GM12878 (cell line): Measurements from ENCODE around the gene PHF23. TPM values are rescaled to one million over a fixed set of nuclear protein-coding genes. Genes with fewer than 3 reads are reported as not detected.

ENCODE experiments used
- ATAC-seq: fragments of 200-7000 bp; cut with Tn5 transposase; 3 replicates; pipeline ENCODE4 v1.9.1; 2020; ENCODE audit warnings: mild to moderate bottlenecking, moderate library complexity
- BruUV-seq: library from RNA; stranded (reverse); fragments of 400-500 nt; replicated peaks from 2 replicates; lab custom pipeline; 2021; lab: Mats Ljungman, UMichigan
- CTCF ChIA-PET: fragments of 300-600 bp; sonication (Branson Sonifier 250); formaldehyde crosslinking; extraction: SDS; loops from one replicate; lab custom pipeline; 2021; ENCODE audit warnings: inconsistent platforms; lab: Yijun Ruan, JAX
- POLR2A ChIA-PET: fragments of 350-600 bp; formaldehyde crosslinking; extraction: SDS; loops from one replicate; lab custom pipeline; 2021; ENCODE audit warnings: inconsistent platforms; lab: Charles Lee
- RAD21 ChIA-PET: fragments of 300-600 bp; sonication (Branson Sonifier 250); formaldehyde crosslinking; loops from one replicate; lab custom pipeline; 2023; ENCODE audit warnings: antibody characterized with exemption; ENCODE audit not compliant: unreplicated experiment; lab: Charles Lee
- SMC1A ChIA-PET: fragments of 300-600 bp; sonication (Branson Sonifier 250); formaldehyde crosslinking; loops from one replicate; lab custom pipeline; 2023; ENCODE audit not compliant: unreplicated experiment, uncharacterized antibody; lab: Charles Lee
- DNase-seq: peaks from one replicate; pipeline ENCODE4 v3.0.0-alpha.2; 2011; ENCODE audit warnings: low read depth, low spot score
- FAIRE-seq: peaks from 3 replicates; lab custom pipeline; 2011; peaks lifted over from hg19 to GRCh38; lab: Jason Lieb, UNC
- H2AFZ ChIP-seq: 2 replicates; pipeline ENCODE4 v1.6.0; 2011; ENCODE audit warnings: low read depth, low read length, control low read depth; ENCODE audit not compliant: control insufficient read depth
- H3K27ac ChIP-seq: 2 replicates; pipeline ENCODE4 v1.5.1; 2011; ENCODE audit warnings: control low read depth; ENCODE audit not compliant: control insufficient read depth, insufficient read depth
- H3K27me3 ChIP-seq, 2 experiments: replicated peaks in 1 of 2; 2 replicates each; pipeline versions ENCODE4 v1.6.0 to v1.6.1; 2011; ENCODE audit warnings: low read length in 1 of 2; ENCODE audit not compliant: control insufficient read depth in 2 of 2, insufficient read depth in 2 of 2
- H3K36me3 ChIP-seq, 2 experiments: 2 replicates each; pipeline ENCODE4 v1.5.1; 2011; ENCODE audit warnings: low read length in 1 of 2; ENCODE audit not compliant: control insufficient read depth in 2 of 2, insufficient read depth in 2 of 2
- H3K4me1 ChIP-seq: 2 replicates; pipeline ENCODE4 v1.6.1; 2011; ENCODE audit warnings: mild to moderate bottlenecking, low read length, moderate library complexity, mixed read lengths; ENCODE audit not compliant: control insufficient read depth, insufficient read depth
- H3K4me2 ChIP-seq: 2 replicates; pipeline ENCODE4 v1.6.0; 2011; ENCODE audit warnings: control low read depth; ENCODE audit not compliant: control insufficient read depth, insufficient read depth
- H3K4me3 ChIP-seq: fragments of 200-600 bp; sonication (generic); 2 replicates; pipeline ENCODE4 v1.5.1; 2016
- H3K79me2 ChIP-seq: 2 replicates; pipeline ENCODE4 v1.6.0; 2011; ENCODE audit warnings: low read length; ENCODE audit not compliant: control insufficient read depth, insufficient read depth
- H3K9ac ChIP-seq: 2 replicates; pipeline ENCODE4 v1.8.0; 2011; ENCODE audit warnings: low read length, control low read depth, mixed read lengths; ENCODE audit not compliant: control insufficient read depth, insufficient read depth
- H3K9me3 ChIP-seq: replicated peaks from 3 replicates; pipeline ENCODE4 v1.5.1; 2011; ENCODE audit warnings: mild to moderate bottlenecking, low read length; ENCODE audit not compliant: control insufficient read depth, insufficient read depth
- H4K20me1 ChIP-seq: 2 replicates; pipeline ENCODE4 v1.6.0; 2011; ENCODE audit not compliant: control insufficient read depth, insufficient read depth
- BCL3 ChIP-seq: IDR thresholded peaks from 2 replicates; pipeline ENCODE4 v1.6.1; 2011; ENCODE audit warnings: borderline replicate concordance, low read depth, mild to moderate bottlenecking, moderate library complexity, low read length; ENCODE audit not compliant: insufficient read depth, poor library complexity, severe bottlenecking
- CEBPZ ChIP-seq: fragments of 150-350 bp; IDR thresholded peaks from 2 replicates; pipeline ENCODE4 v1.6.1; 2016; ENCODE audit warnings: low read depth, low read length
- ETV6 ChIP-seq, 2 experiments: fragments of 450-650 bp in 1 of 2; IDR thresholded peaks in 1 of 2; conservative IDR thresholded peaks in 1 of 2; 2 replicates each; pipeline ENCODE4 v1.6.1; 2014; ENCODE audit warnings: antibody characterized with exemption in 1 of 2, borderline replicate concordance in 1 of 2, low read depth in 1 of 2, mild to moderate bottlenecking in 1 of 2, moderate library complexity in 1 of 2
- HDAC6 ChIP-seq: fragments of 200-600 bp; sonication (generic); IDR thresholded peaks from one replicate; pipeline ENCODE4 v1.8.0; 2017; ENCODE audit warnings: antibody characterized with exemption; ENCODE audit not compliant: unreplicated experiment
- IKZF1 ChIP-seq: fragments of 450-650 bp; conservative IDR thresholded peaks from 2 replicates; pipeline ENCODE4 v1.6.1; 2017; ENCODE audit warnings: antibody characterized with exemption, mild to moderate bottlenecking
- NKRF ChIP-seq: fragments of 450-650 bp; conservative IDR thresholded peaks from 2 replicates; pipeline ENCODE4 v1.6.1; 2017; ENCODE audit warnings: mild to moderate bottlenecking, moderate library complexity
- NRF1 ChIP-seq: conservative IDR thresholded peaks from 2 replicates; pipeline ENCODE4 v1.6.1; 2011; ENCODE audit warnings: mild to moderate bottlenecking, low read depth, low read length, improper control_type of control experiment
- POLR2AphosphoS2 ChIP-seq: IDR thresholded peaks from 2 replicates; pipeline ENCODE4 v1.6.1; 2011; ENCODE audit warnings: low read depth, mild to moderate bottlenecking, low read length, improper control_type of control experiment, moderate library complexity
- RAD21 ChIP-seq: IDR thresholded peaks from 2 replicates; pipeline ENCODE4 v1.6.1; 2011; ENCODE audit warnings: mild to moderate bottlenecking, low read depth, low read length, moderate library complexity; ENCODE audit not compliant: insufficient read depth
- RB1 ChIP-seq: fragments of 450-650 bp; formaldehyde crosslinking; IDR thresholded peaks from 2 replicates; pipeline ENCODE4 v1.6.1; 2017; ENCODE audit warnings: mild to moderate bottlenecking, borderline replicate concordance
- REST ChIP-seq: IDR thresholded peaks from 2 replicates; pipeline ENCODE4 v1.6.1; 2012; ENCODE audit warnings: mild to moderate bottlenecking, low read depth, low read length
- RUNX3 ChIP-seq: IDR thresholded peaks from 2 replicates; pipeline ENCODE4 v1.6.1; 2012; ENCODE audit warnings: low read length, inconsistent platforms
- STAT3 ChIP-seq: IDR thresholded peaks from 2 replicates; pipeline ENCODE4 v1.6.1; 2011; ENCODE audit warnings: low read depth, low read length, improper control_type of control experiment
- WGBS: methylation state at CpG from one replicate; pipeline ENCODE4 v1.1.6; 2016; ENCODE audit warnings: low lambda C conversion rate; ENCODE audit not compliant: insufficient replicate concordance, insufficient coverage; ENCODE audit errors: missing lambda C conversion rate; 5-methylcytosine and 5-hydroxymethylcytosine counted together
- in situ Hi-C: fragments of 300-500 bp; cut with MboI; formaldehyde crosslinking; loops from 9 replicates; pipeline ENCODE4 v1.14.3; 2018; ENCODE audit warnings: mixed read lengths
- intact Hi-C: fragments of 100-400 bp; cut with micrococcal nuclease; formaldehyde crosslinking; loops from one replicate; pipeline ENCODE4 v1.14.2; 2022; ENCODE audit not compliant: unreplicated experiment
- polyA plus RNA-seq, 11 experiments: library from polyadenylated mRNA; depleted of rRNA in 4 of 11; unstranded in 6 of 11; stranded (reverse) in 5 of 11; fragments of >200 nt; fragmentation: Nextera tagmentation in 4 of 11; fragmentation: Illumina TruSeq in 1 of 11; extraction: Ambion mirVana in 4 of 11; extraction: Trizol in 1 of 11; gene quantifications; 1 replicate in 1 of 11; 2 replicates in 10 of 11; pipeline versions ENCODE4 v1.2.1 to v1.2.3, GENCODE V29; 2011 to 2016; ENCODE audit warnings: inconsistent platforms in 2 of 11, missing spikeins in 2 of 11, low read depth in 1 of 11
- total RNA-seq, 4 experiments: library from RNA; depleted of rRNA in 3 of 4; stranded (reverse); fragments of >200 nt in 3 of 4; fragmentation: Illumina TruSeq in 1 of 4; extraction: Trizol in 1 of 4; gene quantifications; 2 replicates each; pipeline versions ENCODE4 v1.2.1 to v1.2.3, GENCODE V29; 2013 to 2021

Gene PHF23
- total and polyA plus RNA-seq, 10 of the 15 experiments (the other 5 are each of a cell fraction or from before 2014, with no cell fraction given) = 8.2 to 84.8 (median 32.6) TPM

- Histone ChIP-seq H2AFZ (no peak overlapping the region), H3K79me2 (no peaks in the 10 kb centered on the region), H3K9ac (no peak overlapping the region), H3K4me2 (no peak overlapping the region), H4K20me1 (no peaks in the 10 kb centered on the region), H3K27me3 (no peaks in the 10 kb centered on the region), H3K9me3 (no peaks in the 10 kb centered on the region), H3K4me3 (no peak overlapping the region), H3K27ac (no peak overlapping the region), H3K36me3 (no peaks in the 10 kb centered on the region), H3K4me1 (no peaks in the 10 kb centered on the region)
- in situ Hi-C loops = no loop called here
- FAIRE-seq (no peak), ATAC-seq (no peak), DNase-seq (no peak)
- ChIA-PET POLR2A (interaction anchor here (0.6 kb wide), 1 partner anchor 145 kb away, joined by 3 read pairs; no protein-coding TSS in a partner anchor), RAD21 (no interaction called here), SMC1A (no interaction called here), CTCF (no interaction called here)
- intact Hi-C loops = no loop called here
- BruUV-seq = no TSS peak
- 51% methylated on average over 14 of the region's 14 CpGs for WGBS
- no peak for TF ChIP-seq REST
- TF ChIP-seq NKRF = no peak
- TF ChIP-seq HDAC6 = no peak
- no peak for TF ChIP-seq CEBPZ
- TF ChIP-seq BCL3 = no peak
- no peak for TF ChIP-seq NRF1
- no peak for TF ChIP-seq RB1
- no peak for TF ChIP-seq POLR2AphosphoS2
- TF ChIP-seq STAT3 = no peak
- no peak for TF ChIP-seq RUNX3
- TF ChIP-seq RAD21 = no peak
- TF ChIP-seq ETV6 (conservative IDR thresholded peaks at IDR 0.05 in 1 of 2, IDR thresholded peaks at IDR 0.05 in 1 of 2; ENCODE audit: borderline replicate concordance in 1 of 2, low read depth in 1 of 2) = no peak
- TF ChIP-seq IKZF1 = no peak
Observed at GRCh38 chr17:7190276-7190917, 48.9 kb downstream of the PHF23 start.
